HL-60 (cell line): Measurements from ENCODE around the gene ASB18.

Experiments
- CTCF ChIP-seq: IDR thresholded peaks from one replicate; pipeline ENCODE4 v1.5.1; 2011; ENCODE audit warnings: low read length, control low read depth, inconsistent platforms; ENCODE audit not compliant: insufficient read depth
- GABPA ChIP-seq: IDR thresholded peaks from 2 replicates; pipeline ENCODE4 v1.6.1; 2012; ENCODE audit warnings: low read depth
- POLR2AphosphoS5 ChIP-seq: IDR thresholded peaks from 2 replicates; pipeline ENCODE4 v1.6.1; 2012; ENCODE audit warnings: low read depth
- SPI1 ChIP-seq: IDR thresholded peaks from 2 replicates; pipeline ENCODE4 v1.6.1; 2012; ENCODE audit warnings: low read depth, mild to moderate bottlenecking, borderline replicate concordance
- TF ChIP-seq, protein P1 (sequence below): IDR thresholded peaks from 2 replicates; pipeline ENCODE4 v1.6.1; 2012; ENCODE audit warnings: low read depth; ENCODE audit not compliant: insufficient replicate concordance

- no peak for TF ChIP-seq CTCF
- TF ChIP-seq, protein P1, sequence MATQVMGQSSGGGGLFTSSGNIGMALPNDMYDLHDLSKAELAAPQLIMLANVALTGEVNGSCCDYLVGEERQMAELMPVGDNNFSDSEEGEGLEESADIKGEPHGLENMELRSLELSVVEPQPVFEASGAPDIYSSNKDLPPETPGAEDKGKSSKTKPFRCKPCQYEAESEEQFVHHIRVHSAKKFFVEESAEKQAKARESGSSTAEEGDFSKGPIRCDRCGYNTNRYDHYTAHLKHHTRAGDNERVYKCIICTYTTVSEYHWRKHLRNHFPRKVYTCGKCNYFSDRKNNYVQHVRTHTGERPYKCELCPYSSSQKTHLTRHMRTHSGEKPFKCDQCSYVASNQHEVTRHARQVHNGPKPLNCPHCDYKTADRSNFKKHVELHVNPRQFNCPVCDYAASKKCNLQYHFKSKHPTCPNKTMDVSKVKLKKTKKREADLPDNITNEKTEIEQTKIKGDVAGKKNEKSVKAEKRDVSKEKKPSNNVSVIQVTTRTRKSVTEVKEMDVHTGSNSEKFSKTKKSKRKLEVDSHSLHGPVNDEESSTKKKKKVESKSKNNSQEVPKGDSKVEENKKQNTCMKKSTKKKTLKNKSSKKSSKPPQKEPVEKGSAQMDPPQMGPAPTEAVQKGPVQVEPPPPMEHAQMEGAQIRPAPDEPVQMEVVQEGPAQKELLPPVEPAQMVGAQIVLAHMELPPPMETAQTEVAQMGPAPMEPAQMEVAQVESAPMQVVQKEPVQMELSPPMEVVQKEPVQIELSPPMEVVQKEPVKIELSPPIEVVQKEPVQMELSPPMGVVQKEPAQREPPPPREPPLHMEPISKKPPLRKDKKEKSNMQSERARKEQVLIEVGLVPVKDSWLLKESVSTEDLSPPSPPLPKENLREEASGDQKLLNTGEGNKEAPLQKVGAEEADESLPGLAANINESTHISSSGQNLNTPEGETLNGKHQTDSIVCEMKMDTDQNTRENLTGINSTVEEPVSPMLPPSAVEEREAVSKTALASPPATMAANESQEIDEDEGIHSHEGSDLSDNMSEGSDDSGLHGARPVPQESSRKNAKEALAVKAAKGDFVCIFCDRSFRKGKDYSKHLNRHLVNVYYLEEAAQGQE: no peak
- no peak for TF ChIP-seq POLR2AphosphoS5
- TF ChIP-seq GABPA: no peak
- TF ChIP-seq SPI1: no peak
Measured at GRCh38 chr2:236305964-236306605, 41.9 kb upstream of the ASB18 start.
